ENCODE measurements around the gene UNC45A. TPM values are rescaled to one million over a fixed set of nuclear protein-coding genes. Genes with fewer than 3 reads are reported as not detected.

The UNC45A gene
- total and polyA plus RNA-seq, 2 of the 13 experiments (the other 11 are each of a cell fraction or from before 2014, with no cell fraction given) = 33.8 to 39.7 TPM

DNA sequence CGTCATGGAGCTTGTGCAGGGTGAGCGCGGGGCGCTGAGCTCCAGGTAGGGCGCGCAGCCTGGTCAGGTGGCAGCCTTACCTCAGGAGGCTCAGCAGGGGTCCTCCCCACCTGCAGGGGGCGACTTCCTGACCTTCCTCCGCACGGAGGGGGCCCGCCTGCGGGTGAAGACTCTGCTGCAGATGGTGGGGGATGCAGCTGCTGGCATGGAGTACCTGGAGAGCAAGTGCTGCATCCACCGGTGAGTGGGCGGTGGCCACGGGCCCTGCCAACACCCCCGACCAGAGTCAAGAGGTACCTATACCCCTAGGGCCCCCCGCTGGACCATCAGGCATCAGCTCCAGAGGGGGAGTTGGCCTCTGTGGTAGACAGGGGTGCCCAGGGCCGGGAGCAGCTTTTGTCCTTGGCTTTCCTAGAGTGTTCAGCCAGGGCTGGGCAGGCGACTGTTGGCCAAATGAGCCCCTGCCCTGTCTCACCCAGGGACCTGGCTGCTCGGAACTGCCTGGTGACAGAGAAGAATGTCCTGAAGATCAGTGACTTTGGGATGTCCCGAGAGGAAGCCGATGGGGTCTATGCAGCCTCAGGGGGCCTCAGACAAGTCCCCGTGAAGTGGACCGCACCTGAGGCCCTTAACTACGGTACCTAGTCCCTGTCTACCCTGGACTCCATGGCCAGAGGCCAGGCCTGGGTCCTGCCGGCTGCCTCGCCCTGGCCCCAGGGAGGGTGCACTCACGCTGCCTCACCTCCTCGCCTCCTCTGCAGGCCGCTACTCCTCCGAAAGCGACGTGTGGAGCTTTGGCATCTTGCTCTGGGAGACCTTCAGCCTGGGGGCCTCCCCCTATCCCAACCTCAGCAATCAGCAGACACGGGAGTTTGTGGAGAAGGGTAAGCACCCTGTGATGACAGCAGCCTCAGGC is 41.7 kb upstream of the UNC45A start (continued):
- TF ChIP-seq, protein P1, sequence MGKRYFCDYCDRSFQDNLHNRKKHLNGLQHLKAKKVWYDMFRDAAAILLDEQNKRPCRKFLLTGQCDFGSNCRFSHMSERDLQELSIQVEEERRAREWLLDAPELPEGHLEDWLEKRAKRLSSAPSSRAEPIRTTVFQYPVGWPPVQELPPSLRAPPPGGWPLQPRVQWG (CRISPR knock-in tag; IDR thresholded peaks at IDR 0.05; ENCODE audit: borderline replicate concordance, low read depth) = no peak
- TF ChIP-seq REPIN1 (CRISPR knock-in tag; IDR thresholded peaks at IDR 0.05; ENCODE audit: borderline replicate concordance, low read depth) (0 out of 2 replicates have a peak, but pooled peaks have one; percentile 35), GABPB1 (CRISPR knock-in tag; IDR thresholded peaks at IDR 0.05) (peak; percentile 70), SOX13 (IDR thresholded peaks at IDR 0.05) (no peak), SOX13 (CRISPR knock-in tag; conservative IDR thresholded peaks at IDR 0.05 in 1 of 2, IDR thresholded peaks at IDR 0.05 in 1 of 2) (no peak), ZC3H13 (CRISPR knock-in tag; IDR thresholded peaks at IDR 0.05) (no peak), RBFOX2 (IDR thresholded peaks at IDR 0.05; ENCODE audit: low read depth, low read length) (peak; percentile 57), RBAK (CRISPR knock-in tag; IDR thresholded peaks at IDR 0.05) (no peak)
- TF ChIP-seq, protein P2, sequence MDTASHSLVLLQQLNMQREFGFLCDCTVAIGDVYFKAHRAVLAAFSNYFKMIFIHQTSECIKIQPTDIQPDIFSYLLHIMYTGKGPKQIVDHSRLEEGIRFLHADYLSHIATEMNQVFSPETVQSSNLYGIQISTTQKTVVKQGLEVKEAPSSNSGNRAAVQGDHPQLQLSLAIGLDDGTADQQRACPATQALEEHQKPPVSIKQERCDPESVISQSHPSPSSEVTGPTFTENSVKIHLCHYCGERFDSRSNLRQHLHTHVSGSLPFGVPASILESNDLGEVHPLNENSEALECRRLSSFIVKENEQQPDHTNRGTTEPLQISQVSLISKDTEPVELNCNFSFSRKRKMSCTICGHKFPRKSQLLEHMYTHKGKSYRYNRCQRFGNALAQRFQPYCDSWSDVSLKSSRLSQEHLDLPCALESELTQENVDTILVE (CRISPR knock-in tag; IDR thresholded peaks at IDR 0.05) = no peak
- TF ChIP-seq, protein P3, sequence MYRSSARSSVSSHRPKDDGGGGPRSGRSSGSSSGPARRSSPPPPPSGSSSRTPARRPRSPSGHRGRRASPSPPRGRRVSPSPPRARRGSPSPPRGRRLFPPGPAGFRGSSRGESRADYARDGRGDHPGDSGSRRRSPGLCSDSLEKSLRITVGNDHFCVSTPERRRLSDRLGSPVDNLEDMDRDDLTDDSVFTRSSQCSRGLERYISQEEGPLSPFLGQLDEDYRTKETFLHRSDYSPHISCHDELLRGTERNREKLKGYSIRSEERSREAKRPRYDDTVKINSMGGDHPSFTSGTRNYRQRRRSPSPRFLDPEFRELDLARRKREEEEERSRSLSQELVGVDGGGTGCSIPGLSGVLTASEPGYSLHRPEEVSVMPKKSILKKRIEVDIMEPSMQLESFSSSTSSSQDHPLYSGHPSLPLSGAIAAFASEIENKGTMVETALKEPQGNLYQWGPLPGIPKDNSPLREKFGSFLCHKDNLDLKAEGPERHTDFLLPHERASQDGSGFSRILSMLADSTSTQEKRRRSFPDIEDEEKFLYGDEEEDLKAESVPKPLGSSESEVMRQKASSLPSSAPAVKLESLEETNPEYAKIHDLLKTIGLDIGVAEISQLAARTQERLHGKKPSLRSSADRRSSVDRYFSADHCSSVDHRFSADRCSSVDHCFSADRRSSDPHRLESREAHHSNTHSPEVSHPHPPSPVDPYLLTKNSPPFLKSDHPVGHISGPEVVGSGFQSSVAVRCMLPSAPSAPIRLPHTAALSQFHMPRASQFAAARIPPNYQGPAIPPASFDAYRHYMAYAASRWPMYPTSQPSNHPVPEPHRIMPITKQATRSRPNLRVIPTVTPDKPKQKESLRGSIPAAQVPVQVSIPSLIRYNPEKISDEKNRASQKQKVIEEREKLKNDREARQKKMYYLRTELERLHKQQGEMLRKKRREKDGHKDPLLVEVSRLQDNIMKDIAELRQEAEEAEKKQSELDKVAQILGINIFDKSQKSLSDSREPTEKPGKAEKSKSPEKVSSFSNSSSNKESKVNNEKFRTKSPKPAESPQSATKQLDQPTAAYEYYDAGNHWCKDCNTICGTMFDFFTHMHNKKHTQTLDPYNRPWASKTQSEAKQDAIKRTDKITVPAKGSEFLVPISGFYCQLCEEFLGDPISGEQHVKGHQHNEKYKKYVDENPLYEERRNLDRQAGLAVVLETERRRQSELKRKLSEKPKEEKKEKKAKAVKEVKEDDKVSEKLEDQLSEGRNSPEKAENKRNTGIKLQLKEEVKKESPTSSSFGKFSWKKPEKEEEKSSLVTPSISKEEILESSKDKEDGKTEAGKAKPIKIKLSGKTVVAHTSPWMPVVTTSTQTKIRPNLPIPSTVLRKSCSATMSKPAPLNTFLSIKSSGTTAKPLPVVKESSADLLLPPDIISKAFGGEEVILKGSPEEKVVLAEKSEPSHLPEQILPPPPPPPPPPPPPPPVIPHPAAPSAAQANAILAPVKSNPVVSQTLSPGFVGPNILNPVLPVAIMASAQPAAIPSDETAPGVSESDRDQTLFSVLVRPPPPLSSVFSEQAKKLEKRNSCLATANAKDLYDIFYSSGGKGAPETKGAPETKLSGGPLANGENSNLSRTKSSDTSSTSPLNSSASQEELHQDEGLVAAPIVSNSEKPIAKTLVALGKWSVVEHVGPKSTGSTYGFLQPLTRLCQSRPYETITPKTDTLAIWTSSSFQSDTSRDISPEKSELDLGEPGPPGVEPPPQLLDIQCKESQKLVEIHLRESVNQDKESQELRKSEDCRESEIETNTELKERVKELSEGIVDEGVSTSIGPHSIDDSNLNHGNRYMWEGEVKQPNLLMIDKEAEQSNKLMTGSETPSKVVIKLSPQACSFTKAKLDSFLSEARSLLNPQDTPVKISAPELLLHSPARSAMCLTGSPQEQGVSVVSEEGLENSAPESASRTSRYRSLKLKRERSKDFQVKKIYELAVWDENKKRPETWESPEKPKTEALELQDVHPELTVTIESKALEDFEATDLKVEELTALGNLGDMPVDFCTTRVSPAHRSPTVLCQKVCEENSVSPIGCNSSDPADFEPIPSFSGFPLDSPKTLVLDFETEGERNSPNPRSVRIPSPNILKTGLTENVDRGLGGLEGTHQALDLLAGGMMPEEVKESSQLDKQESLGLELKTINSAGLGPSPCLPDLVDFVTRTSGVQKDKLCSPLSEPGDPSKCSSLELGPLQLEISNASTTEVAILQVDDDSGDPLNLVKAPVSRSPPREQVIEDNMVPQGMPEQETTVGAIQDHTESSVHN (CRISPR knock-in tag; IDR thresholded peaks at IDR 0.05) = no peak
- TF ChIP-seq, protein P4, sequence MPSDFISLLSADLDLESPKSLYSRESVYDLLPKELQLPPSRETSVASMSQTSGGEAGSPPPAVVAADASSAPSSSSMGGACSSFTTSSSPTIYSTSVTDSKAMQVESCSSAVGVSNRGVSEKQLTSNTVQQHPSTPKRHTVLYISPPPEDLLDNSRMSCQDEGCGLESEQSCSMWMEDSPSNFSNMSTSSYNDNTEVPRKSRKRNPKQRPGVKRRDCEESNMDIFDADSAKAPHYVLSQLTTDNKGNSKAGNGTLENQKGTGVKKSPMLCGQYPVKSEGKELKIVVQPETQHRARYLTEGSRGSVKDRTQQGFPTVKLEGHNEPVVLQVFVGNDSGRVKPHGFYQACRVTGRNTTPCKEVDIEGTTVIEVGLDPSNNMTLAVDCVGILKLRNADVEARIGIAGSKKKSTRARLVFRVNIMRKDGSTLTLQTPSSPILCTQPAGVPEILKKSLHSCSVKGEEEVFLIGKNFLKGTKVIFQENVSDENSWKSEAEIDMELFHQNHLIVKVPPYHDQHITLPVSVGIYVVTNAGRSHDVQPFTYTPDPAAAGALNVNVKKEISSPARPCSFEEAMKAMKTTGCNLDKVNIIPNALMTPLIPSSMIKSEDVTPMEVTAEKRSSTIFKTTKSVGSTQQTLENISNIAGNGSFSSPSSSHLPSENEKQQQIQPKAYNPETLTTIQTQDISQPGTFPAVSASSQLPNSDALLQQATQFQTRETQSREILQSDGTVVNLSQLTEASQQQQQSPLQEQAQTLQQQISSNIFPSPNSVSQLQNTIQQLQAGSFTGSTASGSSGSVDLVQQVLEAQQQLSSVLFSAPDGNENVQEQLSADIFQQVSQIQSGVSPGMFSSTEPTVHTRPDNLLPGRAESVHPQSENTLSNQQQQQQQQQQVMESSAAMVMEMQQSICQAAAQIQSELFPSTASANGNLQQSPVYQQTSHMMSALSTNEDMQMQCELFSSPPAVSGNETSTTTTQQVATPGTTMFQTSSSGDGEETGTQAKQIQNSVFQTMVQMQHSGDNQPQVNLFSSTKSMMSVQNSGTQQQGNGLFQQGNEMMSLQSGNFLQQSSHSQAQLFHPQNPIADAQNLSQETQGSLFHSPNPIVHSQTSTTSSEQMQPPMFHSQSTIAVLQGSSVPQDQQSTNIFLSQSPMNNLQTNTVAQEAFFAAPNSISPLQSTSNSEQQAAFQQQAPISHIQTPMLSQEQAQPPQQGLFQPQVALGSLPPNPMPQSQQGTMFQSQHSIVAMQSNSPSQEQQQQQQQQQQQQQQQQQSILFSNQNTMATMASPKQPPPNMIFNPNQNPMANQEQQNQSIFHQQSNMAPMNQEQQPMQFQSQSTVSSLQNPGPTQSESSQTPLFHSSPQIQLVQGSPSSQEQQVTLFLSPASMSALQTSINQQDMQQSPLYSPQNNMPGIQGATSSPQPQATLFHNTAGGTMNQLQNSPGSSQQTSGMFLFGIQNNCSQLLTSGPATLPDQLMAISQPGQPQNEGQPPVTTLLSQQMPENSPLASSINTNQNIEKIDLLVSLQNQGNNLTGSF (CRISPR knock-in tag; IDR thresholded peaks at IDR 0.05) = no peak

Data from HepG2 (cell line).